DOHH2 (cell line): Measurements from ENCODE around the gene TAF5L.

Experiments
- H3F3A ChIP-seq: fragments of 200-600 bp; sonication (generic), shearing (Covaris generic); 2 replicates; pipeline ENCODE4 v1.6.0; 2016; ENCODE audit warnings: antibody characterized with exemption, mild to moderate bottlenecking; ENCODE audit not compliant: control insufficient read depth, insufficient read depth
- H3K27ac ChIP-seq: fragments of 200-600 bp; sonication (generic); 2 replicates; pipeline ENCODE4 v1.5.1; 2014; ENCODE audit warnings: low read depth, mild to moderate bottlenecking, low read length, moderate library complexity
- H3K27me3 ChIP-seq: fragments of 200-600 bp; sonication (generic); 2 replicates; pipeline ENCODE4 v1.6.1; 2014; ENCODE audit warnings: mild to moderate bottlenecking, low read length, mixed read lengths; ENCODE audit not compliant: control insufficient read depth
- H3K36me3 ChIP-seq: fragments of 200-600 bp; sonication (generic); 2 replicates; pipeline ENCODE4 v1.6.1; 2014; ENCODE audit warnings: mild to moderate bottlenecking, low read length, moderate library complexity, mixed read lengths; ENCODE audit not compliant: control insufficient read depth
- H3K4me1 ChIP-seq: fragments of 200-600 bp; sonication (generic); 2 replicates; pipeline ENCODE4 v1.6.1; 2014; ENCODE audit warnings: mild to moderate bottlenecking, low read length, mixed read lengths; ENCODE audit not compliant: control insufficient read depth
- H3K4me2 ChIP-seq: fragments of 200-600 bp; sonication (generic); 2 replicates; pipeline ENCODE4 v1.6.0; 2014; ENCODE audit warnings: mild to moderate bottlenecking, low read length, moderate library complexity
- H3K4me3 ChIP-seq: fragments of 200-600 bp; sonication (generic); 2 replicates; pipeline ENCODE4 v1.5.1; 2014; ENCODE audit warnings: mild to moderate bottlenecking, low read length, mixed read lengths
- H3K79me2 ChIP-seq: fragments of 200-600 bp; sonication (generic); 2 replicates; pipeline ENCODE4 v1.6.1; 2014; ENCODE audit warnings: mild to moderate bottlenecking, low read length, mixed read lengths; ENCODE audit not compliant: control insufficient read depth
- H3K9me2 ChIP-seq: fragments of 200-600 bp; sonication (generic); replicated peaks from 2 replicates; pipeline ENCODE4 v1.6.1; 2014; ENCODE audit warnings: mild to moderate bottlenecking, low read length, mixed read lengths; ENCODE audit not compliant: control insufficient read depth
- H3K9me3 ChIP-seq: fragments of 200-600 bp; sonication (generic); 2 replicates; pipeline ENCODE4 v1.6.1; 2014; ENCODE audit warnings: antibody characterized with exemption, low read length, mixed read lengths; ENCODE audit not compliant: control insufficient read depth, insufficient read depth
- H4K20me1 ChIP-seq: fragments of 200-600 bp; sonication (generic); 2 replicates; pipeline ENCODE4 v1.6.0; 2014; ENCODE audit warnings: low read depth, mild to moderate bottlenecking, antibody characterized with exemption, low read length, moderate library complexity; ENCODE audit not compliant: control insufficient read depth, insufficient read depth
- CTCF ChIP-seq: fragments of 200-600 bp; sonication (generic); IDR thresholded peaks from one replicate; pipeline ENCODE4 v1.5.1; 2014; ENCODE audit warnings: antibody characterized with exemption, mild to moderate bottlenecking, low read depth, low read length; ENCODE audit not compliant: poor library complexity, severe bottlenecking
- EZH2phosphoT487 ChIP-seq: fragments of 200-600 bp; sonication (generic); IDR thresholded peaks from 2 replicates; pipeline ENCODE4 v1.6.1; 2017; ENCODE audit warnings: borderline replicate concordance, mild to moderate bottlenecking, antibody characterized with exemption, low read length, moderate library complexity, mixed read lengths

Gene TAF5L

GRCh38 chr1:229653420-229653819 is 27.5 kb upstream of the TAF5L start:
- Histone ChIP-seq H3K9me3 (no peaks in the 10 kb centered on the region), H3F3A (peaks cover 4% of the 10 kb centered on the region; the same call in 1 of the 2 replicates), H4K20me1 (no peaks in the 10 kb centered on the region), H3K4me2 (no peak overlapping the region), H3K4me1 (no peaks in the 10 kb centered on the region), H3K36me3 (peaks cover 94% of the 10 kb centered on the region), H3K27ac (no peak overlapping the region), H3K79me2 (peaks cover 2% of the 10 kb centered on the region; the same call in 1 of the 2 replicates), H3K27me3 (no peaks in the 10 kb centered on the region), H3K4me3 (no peak overlapping the region), H3K9me2 (no peaks in the 10 kb centered on the region)
- TF ChIP-seq CTCF (no peak), EZH2phosphoT487 (no peak)

GRCh38 chr1:229651546-229651945 is 25.6 kb upstream of the TAF5L start:
- H3K9me3 ChIP-seq: no peaks in the 10 kb centered on the region
- TF ChIP-seq EZH2phosphoT487 (no peak), CTCF (no peak)
- no peak overlapping the region for H3K4me2 ChIP-seq
- no peaks in the 10 kb centered on the region for H3K27me3 ChIP-seq
- no peak overlapping the region for H3K4me3 ChIP-seq
- H3K36me3 ChIP-seq: peaks cover 94% of the 10 kb centered on the region
- no peaks in the 10 kb centered on the region for H3K4me1 ChIP-seq
- H3K79me2 ChIP-seq: peaks cover 3% of the 10 kb centered on the region; the same call in 1 of the 2 replicates
- no peaks in the 10 kb centered on the region for H3K9me2 ChIP-seq
- H3F3A ChIP-seq: no peaks in the 10 kb centered on the region
- no peaks in the 10 kb centered on the region for H4K20me1 ChIP-seq
- H3K27ac ChIP-seq: no peak overlapping the region

DNA sequence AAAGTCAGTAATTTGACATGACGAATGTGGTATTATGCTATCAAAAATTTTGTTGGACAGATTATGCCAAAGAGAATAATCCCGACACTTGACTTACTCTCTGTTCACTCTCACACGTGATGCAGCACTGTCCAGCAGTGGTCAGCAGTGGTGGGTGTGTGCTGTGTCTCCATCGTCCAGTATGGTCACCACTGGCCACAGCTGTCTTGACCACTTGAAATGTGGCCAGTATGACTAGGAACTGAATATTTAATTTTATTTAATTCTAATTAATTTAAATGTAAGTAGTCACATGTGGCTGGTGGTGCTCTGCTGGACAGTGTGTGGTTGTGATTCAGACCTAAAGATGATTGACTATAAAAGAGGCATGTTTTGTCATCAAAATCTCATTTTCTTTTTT is 24.1 kb upstream of the TAF5L start:
- H4K20me1 ChIP-seq: no peaks in the 10 kb centered on the region
- no peaks in the 10 kb centered on the region for H3K9me3 ChIP-seq
- H3K9me2 ChIP-seq: no peaks in the 10 kb centered on the region
- H3K27ac ChIP-seq: no peak overlapping the region
- H3K4me1 ChIP-seq: no peaks in the 10 kb centered on the region
- H3K4me2 ChIP-seq: no peak overlapping the region
- H3K4me3 ChIP-seq: no peak overlapping the region
- H3F3A ChIP-seq: no peaks in the 10 kb centered on the region
- H3K79me2 ChIP-seq: peaks cover 13% of the 10 kb centered on the region
- no peaks in the 10 kb centered on the region for H3K27me3 ChIP-seq
- H3K36me3 ChIP-seq: peaks cover 94% of the 10 kb centered on the region
- no peak for TF ChIP-seq CTCF
- TF ChIP-seq EZH2phosphoT487: no peak
